ENCODE results near the gene LDLRAD4.

Gene LDLRAD4

GRCh38 chr18:13409026-13409425, 190.5 kb downstream of the LDLRAD4 start:
- DNase-seq = no peak

- no peak for DNase-seq
These were observed 191.4 kb downstream of the LDLRAD4 start for GRCh38 chr18:13409997-13410396.

GRCh38 chr18:13410471-13410870, 191.9 kb downstream of the LDLRAD4 start:
- DNase-seq = no peak

GRCh38 chr18:13412017-13412416, 193.5 kb downstream of the LDLRAD4 start:
- DNase-seq = no peak

- DNase-seq = no peak
These were observed 194.3 kb downstream of the LDLRAD4 start for GRCh38 chr18:13412901-13413300.

- DNase-seq = no peak
These were observed 195.5 kb downstream of the LDLRAD4 start for GRCh38 chr18:13414102-13414501.

GRCh38 chr18:13414521-13414920, 196.0 kb downstream of the LDLRAD4 start:
- DNase-seq = no peak

- DNase-seq = no peak
These were observed 197.2 kb downstream of the LDLRAD4 start for GRCh38 chr18:13415736-13416135.

- DNase-seq = no peak
These were observed 197.6 kb downstream of the LDLRAD4 start for GRCh38 chr18:13416208-13416607.

GRCh38 chr18:13416848-13417247, 198.3 kb downstream of the LDLRAD4 start:
- no peak for DNase-seq

GRCh38 chr18:13418013-13418710, 199.6 kb downstream of the LDLRAD4 start:
- no peak for DNase-seq

GRCh38 chr18:13420969-13421686, 202.6 kb downstream of the LDLRAD4 start:
- DNase-seq = no peak

- DNase-seq = no peak
These were observed 204.1 kb downstream of the LDLRAD4 start for GRCh38 chr18:13422541-13423147.

- DNase-seq = no peak
These were observed 204.8 kb downstream of the LDLRAD4 start for GRCh38 chr18:13423352-13423751.

GRCh38 chr18:13424363-13424762, 205.8 kb downstream of the LDLRAD4 start:
- DNase-seq = no peak

- no peak for DNase-seq
These were observed 207.0 kb downstream of the LDLRAD4 start for GRCh38 chr18:13425357-13426091.

GRCh38 chr18:13427354-13427753, 208.8 kb downstream of the LDLRAD4 start:
- no peak for DNase-seq

- no peak for DNase-seq
These were observed 209.8 kb downstream of the LDLRAD4 start for GRCh38 chr18:13428319-13428718.

GRCh38 chr18:13429016-13429415, 210.5 kb downstream of the LDLRAD4 start:
- DNase-seq = no peak

GRCh38 chr18:13429884-13430510, 211.4 kb downstream of the LDLRAD4 start:
- DNase-seq = no peak

- DNase-seq = no peak
These were observed 212.1 kb downstream of the LDLRAD4 start for GRCh38 chr18:13430663-13431062.

GRCh38 chr18:13431886-13432285, 213.3 kb downstream of the LDLRAD4 start:
- DNase-seq = no peak

Data from right kidney (tissue), 1 donor.